Measurements from ENCODE around the gene IL17B.
"Not testable (repeated sequence)": the region's sequence is repeated elsewhere in the genome, so short reads cannot be mapped to it uniquely, and the experiment has no call there.

The IL17B gene

DNA sequence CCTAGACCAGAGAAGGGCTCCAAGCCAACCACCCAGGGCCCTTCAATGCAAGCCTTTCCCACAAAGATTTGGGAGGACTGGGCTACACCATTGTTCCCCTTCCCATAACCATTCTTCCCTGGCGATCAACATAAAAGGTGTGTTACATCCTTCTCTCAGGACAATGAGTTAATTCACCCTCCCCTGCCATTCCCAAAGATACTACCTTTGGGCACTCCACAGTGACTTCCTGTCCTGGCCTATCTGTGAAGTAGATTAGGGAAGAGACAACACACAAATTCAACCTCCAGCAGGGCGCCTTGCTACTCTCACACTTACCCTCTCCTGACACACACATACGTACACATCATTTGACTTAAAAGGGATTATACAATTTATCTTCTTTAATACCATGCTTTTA is 23.2 kb upstream of the IL17B start:
- DNase-seq (ENCODE audit: low read depth in 2 of 2): no peak

DNA sequence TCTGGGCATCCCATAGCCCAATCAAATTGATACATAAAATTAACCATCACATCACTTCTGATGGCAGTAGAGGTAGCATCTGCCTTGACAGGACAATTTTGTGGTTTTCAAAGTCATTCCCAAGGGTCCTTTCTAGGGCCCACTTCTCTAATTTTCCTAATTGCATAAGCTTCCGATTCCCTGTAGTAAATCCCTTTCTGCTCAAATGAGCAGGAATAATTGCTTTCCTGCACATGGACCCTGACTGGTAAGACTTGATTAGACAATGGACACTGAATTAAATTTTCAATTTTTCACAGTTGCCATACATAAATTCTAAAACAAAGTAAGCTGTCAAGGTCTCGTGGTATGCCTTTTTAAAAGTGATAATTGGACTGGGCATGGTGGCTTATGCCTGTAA is 22.0 kb upstream of the IL17B start:
- no peak for DNase-seq (ENCODE audit: low read depth in 2 of 2)

DNA sequence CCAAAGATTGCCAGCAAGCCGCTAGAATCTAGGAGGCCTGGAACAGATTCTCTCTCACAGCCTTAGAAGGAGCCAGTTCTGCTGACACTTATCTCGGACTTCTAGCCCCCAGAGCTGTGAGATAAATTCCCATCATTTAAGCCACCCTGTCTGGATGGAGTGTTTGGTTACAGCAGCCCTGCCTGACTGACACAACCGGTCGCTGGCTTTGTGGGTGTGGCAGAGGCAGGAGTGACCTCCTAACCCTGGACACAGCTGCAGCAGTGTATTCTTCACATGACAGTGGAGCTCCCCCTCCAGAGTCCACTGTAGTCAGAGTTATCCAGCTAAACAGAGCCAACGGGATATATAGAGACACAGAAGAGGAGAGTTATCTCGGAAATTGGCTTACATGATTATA is 21.2 kb upstream of the IL17B start:
- DNase-seq (ENCODE audit: low read depth in 2 of 2): no peak

DNA sequence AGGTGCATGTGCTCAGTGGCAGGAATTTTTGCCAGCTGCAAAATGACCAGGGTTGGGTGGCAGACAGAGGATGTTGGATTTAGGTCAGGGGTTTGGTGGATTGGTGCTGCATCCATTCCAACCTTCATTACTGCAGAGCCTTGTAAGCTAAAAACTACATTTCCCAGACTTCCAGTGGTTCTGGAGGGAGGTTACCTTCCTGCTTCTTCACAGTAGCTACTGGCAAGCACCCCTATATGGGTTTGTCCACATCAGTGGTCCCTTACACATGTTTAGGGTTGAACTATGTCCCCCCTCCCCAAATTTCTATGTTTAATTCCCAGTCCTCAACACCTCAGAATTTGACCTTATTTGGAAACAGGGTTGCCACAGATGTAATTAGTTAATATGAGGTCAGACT is 20.7 kb upstream of the IL17B start:
- DNase-seq (ENCODE audit: low read depth in 2 of 2): no peak

DNA sequence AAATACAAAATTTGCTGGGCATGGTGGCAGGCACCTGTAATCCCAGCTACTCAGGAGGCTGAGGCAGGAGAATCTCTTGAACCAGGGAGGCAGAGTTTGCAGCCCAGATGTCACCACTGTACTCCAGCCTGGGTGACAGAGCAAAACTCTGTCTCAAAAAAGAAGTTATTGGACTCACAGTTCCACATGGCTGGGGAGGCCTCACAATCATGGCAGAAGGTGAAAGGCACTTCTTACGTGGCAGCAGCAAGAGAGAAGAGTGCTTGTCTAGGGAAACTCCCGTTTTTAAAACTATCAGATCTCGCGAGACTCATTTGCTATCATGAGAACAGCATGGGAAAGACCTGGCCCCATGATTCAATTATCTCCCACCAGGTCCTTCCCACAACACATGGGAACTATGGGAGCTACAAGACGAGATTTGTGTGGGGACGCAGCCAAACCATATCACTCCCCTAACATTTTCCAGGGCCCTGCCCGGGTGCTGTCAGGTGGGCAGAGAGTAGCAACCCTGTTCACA is 19.7 kb upstream of the IL17B start:
- DNase-seq (ENCODE audit: low read depth in 2 of 2): not testable (repeated sequence)

DNA sequence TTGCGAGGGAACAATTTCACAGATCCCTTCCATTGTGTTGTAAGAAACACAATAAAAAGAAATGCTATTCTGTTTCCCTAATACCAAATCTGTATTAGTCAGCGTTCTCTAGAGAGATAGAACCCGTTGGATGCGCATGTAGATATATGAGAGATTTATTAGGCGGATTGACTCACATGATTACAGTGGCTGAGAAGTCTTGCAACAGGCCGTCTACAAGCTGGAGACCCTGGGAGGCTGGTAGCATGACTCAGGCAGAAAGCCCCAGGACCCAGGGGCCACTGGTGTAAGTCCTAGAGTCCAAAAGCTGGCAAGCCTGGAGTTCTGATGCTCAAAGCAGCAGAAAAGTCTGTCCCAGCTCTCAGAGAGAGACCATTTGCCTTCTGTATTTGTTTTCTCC is 18.4 kb upstream of the IL17B start:
- DNase-seq (ENCODE audit: low read depth in 2 of 2): no peak

DNA sequence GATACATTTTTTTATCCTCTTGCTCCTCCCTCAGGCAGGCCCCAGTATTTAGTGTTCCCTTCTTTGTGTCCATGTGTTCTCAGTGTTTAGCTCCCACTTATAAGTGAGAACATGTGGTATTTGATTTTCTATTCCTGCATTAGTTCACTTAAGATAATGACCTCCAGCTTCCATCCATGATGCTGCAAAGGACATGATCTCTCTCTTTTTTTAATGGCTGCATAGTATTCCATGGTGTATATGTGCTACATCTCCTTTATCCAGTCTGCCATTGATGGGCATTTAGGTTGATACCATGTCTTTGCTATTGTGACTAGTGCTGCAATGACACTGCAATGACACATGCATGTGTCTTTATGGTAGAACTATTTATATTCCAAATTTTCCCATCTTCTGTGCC is 15.9 kb upstream of the IL17B start:
- DNase-seq (ENCODE audit: low read depth in 2 of 2): not testable (repeated sequence)

DNA sequence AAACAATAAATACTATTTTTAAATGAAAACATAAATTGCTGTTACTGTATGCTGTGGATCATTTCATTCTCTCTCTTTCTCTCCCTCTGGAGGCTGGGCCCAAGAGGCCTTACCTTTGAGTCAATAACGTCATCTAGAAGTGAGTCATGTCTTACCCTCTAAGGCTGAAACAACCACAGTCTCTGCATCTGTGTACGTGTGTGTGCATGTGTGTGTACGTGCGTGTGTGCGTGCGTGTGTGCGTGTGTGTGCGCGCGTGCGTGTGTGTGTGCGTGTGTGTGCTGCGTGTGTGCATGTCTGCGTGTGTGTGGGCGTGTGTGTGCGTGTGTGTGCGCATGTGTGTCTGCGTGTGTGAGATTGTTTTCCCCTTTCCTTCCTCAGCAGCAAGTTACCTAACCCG is 13.6 kb upstream of the IL17B start:
- DNase-seq (ENCODE audit: low read depth in 2 of 2): no peak

DNA sequence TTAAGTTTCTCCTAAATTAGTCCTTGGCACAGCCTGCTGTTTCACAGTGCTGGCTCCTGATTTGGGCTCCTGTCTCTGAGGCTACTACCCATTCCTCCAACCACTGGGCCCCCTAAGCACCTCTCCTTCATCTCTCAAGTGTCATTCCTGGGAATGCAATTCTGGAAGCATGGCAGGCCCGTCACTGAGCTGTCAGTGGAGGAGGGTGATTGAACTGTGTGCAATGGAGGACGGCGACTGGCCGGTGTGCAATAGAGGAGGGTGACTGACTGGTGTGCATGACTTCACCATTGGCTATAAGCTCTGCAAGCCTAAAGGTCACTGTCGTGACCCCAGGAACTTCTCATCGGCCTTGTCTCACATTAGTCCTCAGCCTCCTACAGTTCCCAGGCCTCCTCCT is 12.4 kb upstream of the IL17B start:
- DNase-seq (ENCODE audit: low read depth in 2 of 2): no peak

DNA sequence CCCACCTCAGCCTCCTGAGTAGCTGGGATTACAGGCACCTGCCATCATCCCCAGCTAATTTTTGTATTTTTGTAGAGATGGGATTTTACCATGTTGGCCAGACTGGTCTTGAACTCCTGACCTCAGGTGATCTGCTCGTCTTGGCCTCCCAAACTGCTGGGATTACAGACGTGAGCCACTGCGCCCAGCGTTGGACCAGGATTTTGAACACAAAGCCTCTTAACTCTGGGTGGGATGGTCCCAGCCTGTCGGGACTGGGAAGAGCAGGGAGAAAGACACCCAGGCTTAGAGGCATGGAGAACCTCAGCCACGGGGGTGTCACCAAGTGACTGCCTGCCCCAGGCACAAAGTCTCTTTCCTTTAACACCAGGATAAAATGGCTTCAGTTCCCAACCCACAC is 12.0 kb upstream of the IL17B start:
- DNase-seq (ENCODE audit: low read depth in 2 of 2): not testable (repeated sequence)

DNA sequence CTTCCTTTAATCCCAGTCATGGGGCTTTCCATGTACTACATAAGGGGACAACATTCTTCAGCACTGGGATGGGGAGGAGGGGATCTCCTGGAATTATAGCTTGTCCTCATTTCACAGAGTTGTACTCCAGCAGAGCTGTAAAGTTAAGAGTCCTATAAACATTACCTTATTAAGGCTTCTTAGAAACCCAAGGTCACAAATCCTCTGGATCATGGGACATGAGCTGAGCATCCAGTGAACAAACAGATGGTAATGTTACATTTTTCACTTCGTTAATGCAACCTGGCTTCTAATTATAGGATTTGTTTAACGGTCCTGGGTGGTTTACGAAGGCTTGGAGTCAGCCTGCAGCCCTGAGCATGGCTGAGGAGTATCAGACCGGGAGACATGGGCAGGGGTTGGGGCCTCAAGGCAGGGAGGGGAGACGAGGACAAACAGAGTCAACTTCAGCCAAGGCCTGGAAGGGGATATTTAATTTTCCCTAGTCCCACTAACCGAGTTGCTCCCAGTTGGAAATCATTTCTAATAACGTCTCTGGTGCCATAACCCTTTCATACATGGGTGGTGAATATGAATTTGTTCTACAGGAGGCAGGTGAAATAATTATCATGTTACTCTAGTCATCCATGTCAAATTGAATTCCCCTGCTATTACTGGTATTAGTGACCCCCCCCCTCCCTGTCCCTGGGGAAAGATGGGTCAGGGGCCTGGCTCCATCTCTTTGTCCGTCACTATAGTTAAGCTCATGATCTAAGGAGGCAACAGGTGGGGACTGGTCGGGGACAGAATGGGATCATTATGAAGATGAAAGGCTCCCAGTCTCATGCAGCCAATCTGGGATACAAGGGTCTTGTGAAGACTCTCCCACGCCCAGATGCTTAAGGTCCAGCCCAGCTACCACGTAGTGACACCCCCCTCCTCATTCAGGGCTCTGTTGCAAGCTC is 10.7 kb upstream of the IL17B start:
- no peak for DNase-seq (ENCODE audit: low read depth in 2 of 2)

DNA sequence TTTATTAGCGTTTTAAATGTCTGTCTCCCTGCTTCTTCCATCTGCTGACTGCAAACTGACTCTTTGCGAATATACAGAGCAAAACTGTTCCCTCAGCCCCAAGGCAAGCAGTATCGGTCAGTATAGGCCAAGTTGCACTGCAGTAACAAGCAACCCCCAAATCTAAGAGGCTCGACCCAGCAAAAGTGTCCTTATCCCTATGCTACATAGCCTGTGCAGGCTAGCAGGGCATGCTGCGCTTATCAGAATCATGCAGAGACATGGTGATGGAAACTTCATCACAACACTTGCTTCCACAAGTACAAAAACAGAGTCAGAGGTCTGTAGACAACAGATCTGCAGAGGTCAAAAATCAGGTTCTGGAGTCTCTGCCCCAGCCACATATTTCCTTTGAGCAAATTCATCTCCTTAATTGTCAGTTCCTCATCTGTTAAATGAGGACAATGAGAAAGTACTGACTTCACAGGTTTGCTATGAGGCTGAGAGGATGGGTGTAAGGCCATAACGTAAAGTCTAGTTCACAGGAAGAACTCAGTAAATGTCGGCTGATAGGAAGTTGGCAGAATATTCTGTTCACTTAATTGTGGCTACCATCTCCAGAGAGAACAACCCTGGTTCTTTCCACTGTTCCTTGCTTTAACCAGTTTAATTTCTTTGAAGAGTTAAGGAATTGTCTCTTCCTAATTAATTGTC is 9.6 kb upstream of the IL17B start:
- DNase-seq (ENCODE audit: low read depth in 2 of 2): no peak

DNA sequence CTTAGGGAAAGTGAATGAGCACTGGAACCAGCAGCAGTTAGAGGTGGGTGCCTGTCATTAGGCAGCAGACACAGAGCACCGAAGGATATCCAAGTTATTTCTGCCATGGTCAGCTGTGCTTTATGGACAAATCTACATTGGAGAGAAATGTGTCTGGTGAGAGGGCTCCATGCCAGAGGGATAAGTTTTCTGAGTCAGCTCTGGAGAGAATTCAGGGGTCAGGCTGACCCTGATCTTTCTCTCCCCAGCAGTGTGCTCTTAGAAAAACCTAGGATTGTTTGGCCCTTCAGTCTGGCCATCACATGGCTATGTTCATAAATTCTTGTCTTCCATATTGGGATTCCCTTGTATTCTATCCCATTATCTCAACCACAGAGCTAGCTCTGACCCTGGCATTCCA is 8.9 kb upstream of the IL17B start:
- no peak for DNase-seq (ENCODE audit: low read depth in 2 of 2)

DNA sequence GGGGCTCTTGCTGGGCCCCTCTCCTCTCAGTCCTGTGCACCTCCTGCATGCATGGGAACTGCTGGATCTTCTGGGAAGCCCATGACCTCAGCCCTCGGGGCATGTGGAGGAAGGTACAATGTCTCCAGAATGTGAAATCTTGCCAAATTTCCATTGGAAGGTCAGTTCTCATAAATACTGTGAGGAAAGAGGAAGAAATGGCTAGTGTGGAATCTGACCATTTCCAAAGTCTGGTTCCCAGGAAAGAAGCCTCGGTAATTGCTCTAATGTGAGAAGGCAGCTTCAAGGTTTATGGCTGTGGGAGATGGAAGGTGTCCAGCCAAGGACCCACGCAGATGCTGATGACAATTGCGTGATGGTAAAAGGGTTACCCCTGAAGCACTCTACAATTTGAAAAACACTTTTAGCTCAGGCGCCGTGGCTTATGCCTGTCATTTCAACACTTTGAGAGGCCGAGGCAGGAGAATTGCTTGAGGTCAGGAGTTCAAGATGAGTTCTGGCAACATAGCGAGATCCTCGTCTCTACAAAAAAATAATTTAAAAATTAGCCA is 8.1 kb upstream of the IL17B start:
- no peak for DNase-seq (ENCODE audit: low read depth in 2 of 2)

DNA sequence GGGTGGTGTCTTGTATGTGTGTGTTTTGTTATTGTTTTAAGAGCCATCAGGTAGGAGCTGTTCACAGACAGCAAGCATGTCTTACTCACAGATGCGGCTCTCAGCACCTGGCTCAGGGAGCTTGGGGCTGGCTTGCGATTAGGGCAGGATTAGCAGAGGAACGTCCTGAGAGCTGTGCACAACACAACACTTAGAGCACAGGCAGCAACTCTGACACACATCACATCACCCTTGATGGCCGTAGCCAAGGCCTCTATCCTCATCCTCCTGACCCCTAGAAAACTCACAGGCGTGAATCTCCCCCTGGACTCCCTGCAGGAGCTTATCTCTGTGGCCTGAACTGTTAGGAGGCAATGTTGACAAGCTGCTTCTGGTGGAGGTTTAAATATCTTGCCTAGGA is 7.1 kb upstream of the IL17B start:
- DNase-seq (ENCODE audit: low read depth in 2 of 2): no peak

DNA sequence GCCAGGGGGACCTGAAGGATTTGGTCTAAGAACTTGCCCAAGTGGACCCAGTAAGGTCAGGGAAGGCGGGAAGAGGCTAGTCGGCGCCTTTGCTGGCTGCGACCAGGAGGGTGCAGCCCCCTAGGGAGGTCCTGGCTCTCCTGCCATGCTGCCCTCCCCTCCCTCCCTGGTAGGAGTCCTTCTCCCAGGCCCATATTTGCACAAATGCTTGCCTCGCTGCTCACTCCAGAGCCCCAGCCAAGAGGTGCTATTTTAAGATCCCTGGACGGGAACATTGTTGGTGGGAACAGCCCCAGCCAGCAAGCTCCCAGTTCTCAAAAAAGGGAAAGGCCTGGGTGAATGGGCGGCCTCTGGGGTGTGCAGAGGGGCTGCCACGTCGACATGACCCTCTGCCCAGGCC is 4.3 kb upstream of the IL17B start:
- no peak for DNase-seq (ENCODE audit: low read depth in 2 of 2)

DNA sequence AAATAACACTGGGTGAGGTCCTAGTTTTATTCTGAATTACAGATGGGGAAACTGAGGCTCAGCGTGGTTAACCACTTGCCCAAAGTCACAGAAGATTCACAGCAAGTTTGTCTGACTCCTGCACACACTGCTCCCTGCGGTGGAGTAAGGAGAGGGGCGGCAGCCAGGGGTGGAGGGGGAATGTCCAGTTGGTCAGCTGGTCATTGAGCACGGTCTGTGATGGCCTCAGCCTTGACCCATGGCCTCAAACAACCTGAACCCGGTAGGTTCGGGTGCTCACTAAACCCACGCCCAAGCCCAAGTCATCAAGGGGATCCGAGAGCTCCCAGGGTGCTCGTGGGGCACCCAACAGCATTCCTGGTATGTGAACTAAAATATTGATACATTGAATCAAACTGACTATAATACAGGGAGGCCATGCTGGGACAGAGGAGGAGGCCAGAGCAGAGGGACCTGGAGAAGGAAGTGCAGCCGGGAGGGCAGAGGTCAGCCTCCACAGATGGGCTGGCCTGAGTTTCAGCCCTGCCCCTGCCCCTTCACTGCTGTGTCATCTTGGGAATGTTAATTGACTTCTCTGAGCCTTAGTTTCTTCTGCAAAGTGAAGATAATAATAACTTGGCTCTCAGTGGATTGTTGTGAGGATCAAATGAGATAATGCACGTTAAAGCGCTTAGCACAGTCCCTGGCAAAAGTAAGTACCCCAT is 3.6 kb upstream of the IL17B start:
- no peak for DNase-seq (ENCODE audit: low read depth in 2 of 2)

DNA sequence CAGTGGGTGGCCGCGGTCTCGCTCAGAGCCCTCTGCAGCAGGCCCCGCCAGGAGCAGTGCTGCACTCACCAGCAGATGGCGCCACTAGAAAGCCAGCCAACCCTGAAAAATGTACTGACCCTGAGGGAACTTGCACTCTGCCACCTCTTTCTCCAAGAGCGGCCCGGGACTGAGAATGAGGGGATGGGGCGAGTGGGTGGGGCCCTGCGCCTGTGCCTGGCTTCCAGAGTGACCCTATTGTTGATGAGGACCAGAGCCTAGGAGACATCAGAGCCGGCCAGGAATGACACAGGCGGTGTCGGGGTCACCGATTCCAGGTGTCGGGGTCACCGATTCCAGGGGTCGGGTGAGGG is 2.9 kb upstream of the IL17B start:
- DNase-seq (ENCODE audit: low read depth in 2 of 2): peak; percentile 37 to 65

DNA sequence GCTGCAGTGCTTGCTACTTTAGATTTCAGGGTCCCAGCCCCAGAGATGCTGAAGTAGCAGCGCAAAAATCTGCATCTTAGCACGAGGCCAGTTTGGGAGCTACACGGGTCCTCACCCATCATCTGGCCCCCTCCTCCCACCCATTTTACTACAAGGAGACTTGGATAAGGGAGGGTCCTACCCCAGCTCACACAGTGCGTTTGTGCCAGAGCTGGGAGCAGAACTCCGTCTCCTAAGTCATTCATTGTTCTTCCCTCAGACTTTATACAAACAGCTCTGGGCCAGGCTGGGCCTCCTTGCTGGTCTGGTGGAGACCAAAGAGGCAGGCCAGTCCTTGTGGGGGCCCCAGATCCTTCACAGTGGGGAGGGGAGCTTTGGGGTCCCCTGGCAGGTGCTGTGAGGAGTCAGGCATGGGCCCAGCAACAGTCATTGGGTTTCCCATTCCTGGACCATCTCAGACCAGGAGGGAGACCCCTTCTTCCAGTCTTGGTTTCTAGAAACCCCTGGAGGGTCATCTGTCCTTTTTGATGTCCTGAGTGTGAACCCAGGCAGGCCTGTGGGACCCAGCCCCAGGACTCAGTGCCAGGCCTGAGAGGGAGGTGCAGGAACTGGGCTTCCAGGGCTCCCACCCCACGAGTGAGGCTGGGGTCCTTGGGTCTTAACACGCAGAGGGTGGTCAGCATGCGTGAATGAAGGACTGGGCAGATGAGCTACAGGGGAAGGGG is 2.3 kb upstream of the IL17B start:
- no peak for DNase-seq (ENCODE audit: low read depth in 2 of 2)

DNA sequence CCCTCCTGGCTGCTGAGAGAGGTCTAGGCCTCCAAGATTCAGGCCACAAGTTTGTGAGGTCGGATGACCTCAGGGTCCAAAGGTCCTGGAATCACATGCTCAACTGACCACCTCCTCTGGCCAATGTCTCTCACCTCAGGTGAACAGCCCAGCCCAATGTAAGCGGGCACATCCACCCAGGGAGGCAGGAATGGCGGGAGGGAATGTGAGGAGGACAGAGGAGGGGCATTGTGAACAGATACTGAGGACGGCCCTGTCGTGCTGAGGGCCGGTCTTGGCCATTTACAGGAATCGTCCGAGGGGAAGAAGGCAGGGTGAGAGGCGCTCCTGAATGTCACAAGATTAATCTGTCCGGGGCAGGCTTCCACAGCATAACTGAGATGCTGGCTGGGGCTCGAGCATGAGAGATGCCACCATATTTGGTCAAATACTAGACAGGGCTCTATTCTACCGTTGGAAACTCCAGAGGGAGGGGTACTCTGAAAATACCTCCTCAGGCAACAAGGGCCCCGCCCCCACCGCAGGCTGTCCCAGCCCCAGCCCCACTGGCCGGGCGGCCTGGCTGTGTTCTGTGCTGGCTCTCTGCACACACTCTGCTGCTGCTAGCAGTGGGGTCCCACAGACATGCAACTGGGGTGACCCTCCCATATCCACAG is 1.5 kb upstream of the IL17B start:
- DNase-seq (ENCODE audit: low read depth in 2 of 2): no peak

DNA sequence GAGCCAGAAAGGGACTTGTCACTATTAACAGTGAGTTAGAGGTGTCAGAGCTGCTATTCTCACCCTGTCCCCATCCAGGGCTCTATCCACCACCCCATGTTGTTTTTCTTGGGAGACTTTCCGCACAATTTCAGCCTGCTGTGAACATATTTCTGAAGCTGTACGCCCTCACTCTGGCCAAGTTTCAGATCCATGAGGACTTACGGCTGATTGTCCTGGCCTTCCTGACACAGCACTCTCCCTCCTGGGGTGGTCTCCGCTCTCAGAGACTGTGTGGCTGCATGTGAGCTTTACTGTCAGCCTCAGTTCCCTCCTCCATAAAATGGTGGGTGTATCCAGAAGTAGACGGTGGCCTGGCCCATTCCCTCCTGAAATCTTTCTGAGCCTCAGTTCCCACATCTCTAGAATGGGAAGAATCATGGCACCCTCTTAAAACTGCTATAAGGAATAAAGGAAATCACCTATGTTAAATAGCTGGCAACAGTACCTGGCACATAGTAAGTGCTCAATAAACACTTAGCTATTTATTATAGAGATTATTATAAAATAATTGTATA is 804 bp upstream of the IL17B start:
- no peak for DNase-seq (ENCODE audit: low read depth in 2 of 2)

Data from stimulated activated CD4-positive, alpha-beta T cell treated with anti-CD3 and anti-CD28 coated beads, Interleukin-1b, Interleukin-23, amount 100 ng/mL, for 1 hour (primary cell).